Liver (tissue), 9 donors: ENCODE data around the gene ZFHX2. TPM values are rescaled to one million over a fixed set of nuclear protein-coding genes. Genes with fewer than 3 reads are reported as not detected.

Experiments
- DNase-seq: peaks from one replicate; pipeline ENCODE4 v3.0.0-alpha.2; 2017; ENCODE audit warnings: low spot score
- H3K27ac ChIP-seq, 2 donors: one replicate each; pipeline ENCODE4 v1.7.0; 2013; ENCODE audit warnings: inconsistent platforms in 2 of 2, low read length in 2 of 2, control low read depth in 1 of 2, low read depth in 1 of 2, mild to moderate bottlenecking in 1 of 2
- H3K27me3 ChIP-seq, 4 donors: one replicate each; pipeline versions ENCODE4 v1.6.1 to v1.7.0; 2013; ENCODE audit warnings: low read length in 3 of 4, inconsistent platforms in 1 of 4, mild to moderate bottlenecking in 1 of 4, moderate library complexity in 1 of 4; ENCODE audit not compliant: control insufficient read depth in 4 of 4, insufficient read depth in 4 of 4
- H3K36me3 ChIP-seq, 4 donors: one replicate each; pipeline versions ENCODE4 v1.6.1 to v1.7.0; 2013; ENCODE audit warnings: low read length in 3 of 4, mild to moderate bottlenecking in 3 of 4, low read depth in 1 of 4, moderate library complexity in 1 of 4; ENCODE audit not compliant: control insufficient read depth in 4 of 4, insufficient read depth in 3 of 4
- H3K4me1 ChIP-seq, 4 donors: one replicate each; pipeline versions ENCODE4 v1.6.1 to v1.7.0; 2013; ENCODE audit warnings: low read length in 3 of 4, mild to moderate bottlenecking in 3 of 4, moderate library complexity in 1 of 4; ENCODE audit not compliant: control insufficient read depth in 4 of 4, insufficient read depth in 4 of 4
- H3K4me3 ChIP-seq, 3 donors: one replicate each; pipeline versions ENCODE4 v1.6.1 to v1.7.0; 2013; ENCODE audit warnings: low read length in 3 of 3, control low read depth in 1 of 3, low read depth in 1 of 3, mild to moderate bottlenecking in 1 of 3
- H3K9ac ChIP-seq, 2 donors: one replicate each; pipeline ENCODE4 v1.7.0; 2013; ENCODE audit warnings: low read length in 2 of 2, mild to moderate bottlenecking in 2 of 2, moderate library complexity in 2 of 2, control low read depth in 1 of 2, low read depth in 1 of 2
- H3K9me3 ChIP-seq, 4 donors: one replicate each; pipeline versions ENCODE4 v1.6.1 to v1.7.0; 2013; ENCODE audit warnings: low read length in 3 of 4; ENCODE audit not compliant: control insufficient read depth in 4 of 4
- ATF3 ChIP-seq: IDR thresholded peaks from 2 replicates; pipeline ENCODE4 v1.6.1; 2016; ENCODE audit warnings: antibody characterized with exemption
- CTCF ChIP-seq: fragments of 150-350 bp; IDR thresholded peaks from 2 replicates; pipeline ENCODE4 v1.5.1; 2017; ENCODE audit warnings: improper control_type of control experiment, low read depth, low read length; ENCODE audit not compliant: missing input control
- EGR1 ChIP-seq, 2 donors: IDR thresholded peaks; 2 replicates each; pipeline ENCODE4 v1.6.1; 2016 to 2018; ENCODE audit warnings: antibody characterized with exemption in 2 of 2, low read depth in 2 of 2
- FOXA1 ChIP-seq: IDR thresholded peaks from 2 replicates; pipeline ENCODE4 v1.6.1; 2016; ENCODE audit warnings: antibody characterized with exemption
- GABPA ChIP-seq, 2 donors: IDR thresholded peaks in 1 of 2; conservative IDR thresholded peaks in 1 of 2; 2 replicates each; pipeline ENCODE4 v1.6.1; 2016; ENCODE audit warnings: antibody characterized with exemption in 2 of 2, mild to moderate bottlenecking in 1 of 2, moderate library complexity in 1 of 2
- HNF4A ChIP-seq, 2 donors: conservative IDR thresholded peaks; 2 replicates each; pipeline ENCODE4 v1.6.1; 2016; ENCODE audit warnings: antibody characterized with exemption in 2 of 2, mild to moderate bottlenecking in 2 of 2
- HNF4G ChIP-seq: IDR thresholded peaks from 2 replicates; pipeline ENCODE4 v1.6.1; 2016; ENCODE audit warnings: antibody characterized with exemption
- JUND ChIP-seq, 2 donors: IDR thresholded peaks; 2 replicates each; pipeline ENCODE4 v1.6.1; 2016; ENCODE audit warnings: antibody characterized with exemption in 2 of 2
- NR2F2 ChIP-seq: IDR thresholded peaks from 2 replicates; pipeline ENCODE4 v1.6.1; 2016; ENCODE audit warnings: antibody characterized with exemption
- RAD21 ChIP-seq, 2 donors: IDR thresholded peaks; 2 replicates each; pipeline ENCODE4 v1.6.1; 2016; ENCODE audit warnings: antibody characterized with exemption in 2 of 2, mild to moderate bottlenecking in 2 of 2
- REST ChIP-seq: IDR thresholded peaks from 2 replicates; pipeline ENCODE4 v1.6.1; 2016; ENCODE audit warnings: antibody characterized with exemption, mild to moderate bottlenecking
- RXRA ChIP-seq, 2 donors: IDR thresholded peaks; 2 replicates each; pipeline ENCODE4 v1.6.1; 2017 to 2018; ENCODE audit warnings: antibody characterized with exemption in 2 of 2, mild to moderate bottlenecking in 1 of 2
- SP1 ChIP-seq: IDR thresholded peaks from 2 replicates; pipeline ENCODE4 v1.6.1; 2018; ENCODE audit warnings: antibody characterized with exemption, mild to moderate bottlenecking
- TAF1 ChIP-seq: conservative IDR thresholded peaks from 2 replicates; pipeline ENCODE4 v1.6.1; 2016; ENCODE audit warnings: antibody characterized with exemption, mild to moderate bottlenecking
- YY1 ChIP-seq: IDR thresholded peaks from 2 replicates; pipeline ENCODE4 v1.6.1; 2016; ENCODE audit warnings: antibody characterized with exemption, mild to moderate bottlenecking
- ZBTB33 ChIP-seq: IDR thresholded peaks from 2 replicates; pipeline ENCODE4 v1.6.1; 2016; ENCODE audit warnings: antibody characterized with exemption
- WGBS: extraction: QIAGEN DNeasy Blood & Tissue Kit; methylation state at CpG from one replicate; pipeline ENCODE4 v1.1.7; 2013; 5-methylcytosine and 5-hydroxymethylcytosine counted together
- polyA plus RNA-seq, 2 donors: library from polyadenylated mRNA; stranded (reverse) in 1 of 2; unstranded in 1 of 2; fragments of 200-250 nt in 1 of 2; fragments of >200 nt in 1 of 2; fragmentation: Nextera tagmentation in 1 of 2; extraction: Ambion mirVana in 1 of 2; gene quantifications; one replicate each; pipeline versions ENCODE4 v1.2.1 to v1.2.3, GENCODE V29; 2013 to 2015
- total RNA-seq, 2 donors: library from RNA; depleted of rRNA; stranded (reverse); fragments of >200 nt; gene quantifications; one replicate each; pipeline ENCODE4 v1.2.3, GENCODE V29; 2014
- donor health status: healthy.
- donor health status: healthy.
- donor health status: healthy.
- donor health status: healthy.
- donor health status: healthy.

ZFHX2 gene
- total RNA-seq, result under 1 TPM; 0.08 to 0.14 TPM
- polyA plus RNA-seq, result under 1 TPM; 0.06 to 0.12 TPM

GRCh38 chr14:23551266-23552028 is at the start of gene ZFHX2:
Gene ZFHX2, minus strand, starts transcription at chr14:23551765. Its CDS starts 16,440 bp downstream, at chr14:23535325.
- Histone ChIP-seq H3K4me1 (peaks cover 0 to 24% (median 12%) of the 10 kb centered on the region in 4 donors), H3K27ac (no peak within 1 kb of the TSS), H3K27me3 (no peaks in the 10 kb centered on the region), H3K36me3 (no peaks in the 10 kb centered on the region), H3K9me3 (no peaks in the 10 kb centered on the region), H3K4me3 (peak within 1 kb of the TSS; percentile 58 to 94 (median 83)), H3K9ac (peak within 1 kb of the TSS; percentile 26 to 50)
- TF ChIP-seq HNF4G (no peak), EGR1 (IDR thresholded peaks at IDR 0.05; ENCODE audit: low read depth in 2 of 2) (peak in 1 of 2 donors; percentile 48), RXRA (IDR thresholded peaks at IDR 0.05) (no peak), GABPA (IDR thresholded peaks at IDR 0.05 in 1 of 2, conservative IDR thresholded peaks at IDR 0.05 in 1 of 2) (peak in 1 of 2 donors; percentile 52), YY1 (peak; percentile 60), HNF4A (conservative IDR thresholded peaks at IDR 0.05) (peak in 1 of 2 donors; percentile 14)
- WGBS, result under 1% methylated on average over 49 of the region's 49 CpGs
- DNase-seq, result peak; percentile 80

- DNase-seq, result no peak
- Histone ChIP-seq H3K9me3 (no peaks in the 10 kb centered on the region), H3K36me3 (no peaks in the 10 kb centered on the region), H3K27me3 (no peaks in the 10 kb centered on the region), H3K9ac (no peak overlapping the region), H3K4me1 (no peaks in the 10 kb centered on the region), H3K4me3 (no peak overlapping the region), H3K27ac (no peak overlapping the region)
- TF ChIP-seq CTCF (no peak), SP1 (no peak)
- 97% methylated on average over 1 of the region's 1 CpG for WGBS
Measured at GRCh38 chr14:23600806-23601205, 49.2 kb upstream of the ZFHX2 start.

- H3K27ac ChIP-seq, result no peak overlapping the region
- H3K4me3 ChIP-seq, result no peak overlapping the region
- TF ChIP-seq RAD21 (IDR thresholded peaks at IDR 0.05) (no peak), RXRA (IDR thresholded peaks at IDR 0.05) (no peak), REST (no peak), FOXA1 (no peak), JUND (IDR thresholded peaks at IDR 0.05) (no peak), HNF4A (conservative IDR thresholded peaks at IDR 0.05) (no peak), EGR1 (IDR thresholded peaks at IDR 0.05; ENCODE audit: low read depth in 2 of 2) (no peak), ATF3 (no peak), GABPA (IDR thresholded peaks at IDR 0.05 in 1 of 2, conservative IDR thresholded peaks at IDR 0.05 in 1 of 2) (no peak), CTCF (no peak), ZBTB33 (no peak), YY1 (no peak), TAF1 (no peak), NR2F2 (no peak)
- H3K4me1 ChIP-seq, result no peaks in the 10 kb centered on the region
- H3K36me3 ChIP-seq, result no peaks in the 10 kb centered on the region
- WGBS, result 87% methylated on average over 2 of the region's 2 CpGs
- H3K9ac ChIP-seq, result no peak overlapping the region
- no peaks in the 10 kb centered on the region for H3K9me3 ChIP-seq
- no peak for DNase-seq
- H3K27me3 ChIP-seq, result no peaks in the 10 kb centered on the region
Measured at GRCh38 chr14:23600322-23600707, 48.8 kb upstream of the ZFHX2 start.
